ENCODE measurements around the gene EXOC3L1. TPM values are rescaled to one million over a fixed set of nuclear protein-coding genes. Genes with fewer than 3 reads are reported as not detected.

The EXOC3L1 gene
- total RNA-seq, 1 experiment from 2014 or later = 4.0 TPM

DNA sequence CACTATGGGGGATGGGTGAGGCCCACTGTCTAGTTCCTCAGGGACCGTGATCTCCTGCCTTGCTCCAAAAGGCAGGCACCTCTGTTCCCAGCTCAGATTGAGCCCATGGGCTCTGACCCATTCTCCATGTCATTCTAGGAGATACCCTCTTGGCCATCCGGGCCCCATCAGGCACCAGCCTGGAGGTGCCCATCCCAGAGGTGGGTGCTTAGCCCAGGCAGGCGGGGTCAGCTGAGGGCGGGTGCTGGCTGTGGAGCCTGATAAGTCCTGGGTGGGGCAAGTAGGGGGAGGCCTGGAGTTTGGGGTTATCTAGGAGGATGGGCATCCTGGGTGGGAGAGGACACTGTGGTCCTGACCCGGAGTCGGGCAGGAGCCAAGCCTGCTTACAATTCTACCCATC is 4.3 kb upstream of the EXOC3L1 start (continued):
- TF ChIP-seq, protein P1, sequence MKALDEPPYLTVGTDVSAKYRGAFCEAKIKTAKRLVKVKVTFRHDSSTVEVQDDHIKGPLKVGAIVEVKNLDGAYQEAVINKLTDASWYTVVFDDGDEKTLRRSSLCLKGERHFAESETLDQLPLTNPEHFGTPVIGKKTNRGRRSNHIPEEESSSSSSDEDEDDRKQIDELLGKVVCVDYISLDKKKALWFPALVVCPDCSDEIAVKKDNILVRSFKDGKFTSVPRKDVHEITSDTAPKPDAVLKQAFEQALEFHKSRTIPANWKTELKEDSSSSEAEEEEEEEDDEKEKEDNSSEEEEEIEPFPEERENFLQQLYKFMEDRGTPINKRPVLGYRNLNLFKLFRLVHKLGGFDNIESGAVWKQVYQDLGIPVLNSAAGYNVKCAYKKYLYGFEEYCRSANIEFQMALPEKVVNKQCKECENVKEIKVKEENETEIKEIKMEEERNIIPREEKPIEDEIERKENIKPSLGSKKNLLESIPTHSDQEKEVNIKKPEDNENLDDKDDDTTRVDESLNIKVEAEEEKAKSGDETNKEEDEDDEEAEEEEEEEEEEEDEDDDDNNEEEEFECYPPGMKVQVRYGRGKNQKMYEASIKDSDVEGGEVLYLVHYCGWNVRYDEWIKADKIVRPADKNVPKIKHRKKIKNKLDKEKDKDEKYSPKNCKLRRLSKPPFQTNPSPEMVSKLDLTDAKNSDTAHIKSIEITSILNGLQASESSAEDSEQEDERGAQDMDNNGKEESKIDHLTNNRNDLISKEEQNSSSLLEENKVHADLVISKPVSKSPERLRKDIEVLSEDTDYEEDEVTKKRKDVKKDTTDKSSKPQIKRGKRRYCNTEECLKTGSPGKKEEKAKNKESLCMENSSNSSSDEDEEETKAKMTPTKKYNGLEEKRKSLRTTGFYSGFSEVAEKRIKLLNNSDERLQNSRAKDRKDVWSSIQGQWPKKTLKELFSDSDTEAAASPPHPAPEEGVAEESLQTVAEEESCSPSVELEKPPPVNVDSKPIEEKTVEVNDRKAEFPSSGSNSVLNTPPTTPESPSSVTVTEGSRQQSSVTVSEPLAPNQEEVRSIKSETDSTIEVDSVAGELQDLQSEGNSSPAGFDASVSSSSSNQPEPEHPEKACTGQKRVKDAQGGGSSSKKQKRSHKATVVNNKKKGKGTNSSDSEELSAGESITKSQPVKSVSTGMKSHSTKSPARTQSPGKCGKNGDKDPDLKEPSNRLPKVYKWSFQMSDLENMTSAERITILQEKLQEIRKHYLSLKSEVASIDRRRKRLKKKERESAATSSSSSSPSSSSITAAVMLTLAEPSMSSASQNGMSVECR (CRISPR knock-in tag; IDR thresholded peaks at IDR 0.05; ENCODE audit: borderline replicate concordance) = no peak

DNA sequence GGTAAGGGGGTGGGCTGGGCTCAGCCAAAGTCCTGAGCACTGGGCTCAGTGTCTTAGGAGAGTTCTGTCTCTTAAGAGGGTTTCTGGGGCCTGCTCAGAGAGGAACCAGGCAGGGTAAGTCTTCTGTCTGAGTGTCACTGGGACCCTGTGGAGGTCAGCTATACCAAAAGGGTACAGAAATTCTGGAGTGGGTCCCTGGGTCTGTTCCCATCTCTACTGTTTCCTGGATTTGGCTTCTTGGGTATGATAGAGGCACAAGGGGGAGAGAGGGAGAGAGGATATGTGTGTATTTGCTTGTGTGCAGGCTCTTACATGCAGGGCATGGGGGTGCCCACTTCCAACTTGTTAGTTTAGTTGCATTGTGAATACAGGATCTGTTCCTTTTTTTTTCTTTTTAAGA is 3.6 kb upstream of the EXOC3L1 start:
- POLR2A ChIA-PET = no interaction called here

DNA sequence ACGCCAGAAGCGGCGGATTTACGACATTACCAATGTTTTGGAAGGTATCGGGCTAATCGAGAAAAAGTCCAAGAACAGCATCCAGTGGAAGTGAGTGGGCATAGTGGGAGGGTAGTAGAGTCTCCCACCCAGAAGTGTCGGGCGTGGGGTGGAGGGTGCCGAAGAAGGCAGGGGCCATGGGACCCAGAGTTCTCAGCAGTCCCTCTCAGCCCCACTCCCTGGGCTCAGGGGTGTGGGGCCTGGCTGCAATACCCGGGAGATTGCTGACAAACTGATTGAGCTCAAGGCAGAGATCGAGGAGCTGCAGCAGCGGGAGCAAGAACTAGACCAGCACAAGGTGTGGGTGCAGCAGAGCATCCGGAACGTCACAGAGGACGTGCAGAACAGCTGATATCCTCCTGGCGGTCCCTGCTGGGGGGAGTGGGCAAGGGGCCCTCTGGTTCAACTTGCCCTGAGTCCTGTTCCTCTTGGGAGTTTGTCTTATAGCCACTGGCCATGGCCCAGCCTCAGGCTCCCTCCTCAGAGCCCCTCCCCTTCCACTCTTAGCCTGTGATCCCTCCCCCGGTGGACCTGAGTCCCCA is 2.9 kb upstream of the EXOC3L1 start:
- ChIA-PET CTCF (interaction anchor here (0.6 to 1.5 kb wide), 7 partner anchors 18 to 280 kb away, joined by 3 to 6 read pairs (median 3); partner anchors contain the start of genes B3GNT9, CES3 and TMEM208), POLR2A (no interaction called here)
- Mint-ChIP-seq H3K27ac (peak overlapping the region; percentile 63), H3K9me3 (no peaks in the 10 kb centered on the region), H3K36me3 (peaks cover 36% of the 10 kb centered on the region), H3K4me1 (peaks cover 23% of the 10 kb centered on the region), H3K4me3 (peak overlapping the region; percentile 87), H3K27me3 (ENCODE audit: low read depth) (no peaks in the 10 kb centered on the region)
- ATAC-seq (no peak), DNase-seq (ENCODE audit: low spot score) (no peak)
- TF ChIP-seq, protein P2, sequence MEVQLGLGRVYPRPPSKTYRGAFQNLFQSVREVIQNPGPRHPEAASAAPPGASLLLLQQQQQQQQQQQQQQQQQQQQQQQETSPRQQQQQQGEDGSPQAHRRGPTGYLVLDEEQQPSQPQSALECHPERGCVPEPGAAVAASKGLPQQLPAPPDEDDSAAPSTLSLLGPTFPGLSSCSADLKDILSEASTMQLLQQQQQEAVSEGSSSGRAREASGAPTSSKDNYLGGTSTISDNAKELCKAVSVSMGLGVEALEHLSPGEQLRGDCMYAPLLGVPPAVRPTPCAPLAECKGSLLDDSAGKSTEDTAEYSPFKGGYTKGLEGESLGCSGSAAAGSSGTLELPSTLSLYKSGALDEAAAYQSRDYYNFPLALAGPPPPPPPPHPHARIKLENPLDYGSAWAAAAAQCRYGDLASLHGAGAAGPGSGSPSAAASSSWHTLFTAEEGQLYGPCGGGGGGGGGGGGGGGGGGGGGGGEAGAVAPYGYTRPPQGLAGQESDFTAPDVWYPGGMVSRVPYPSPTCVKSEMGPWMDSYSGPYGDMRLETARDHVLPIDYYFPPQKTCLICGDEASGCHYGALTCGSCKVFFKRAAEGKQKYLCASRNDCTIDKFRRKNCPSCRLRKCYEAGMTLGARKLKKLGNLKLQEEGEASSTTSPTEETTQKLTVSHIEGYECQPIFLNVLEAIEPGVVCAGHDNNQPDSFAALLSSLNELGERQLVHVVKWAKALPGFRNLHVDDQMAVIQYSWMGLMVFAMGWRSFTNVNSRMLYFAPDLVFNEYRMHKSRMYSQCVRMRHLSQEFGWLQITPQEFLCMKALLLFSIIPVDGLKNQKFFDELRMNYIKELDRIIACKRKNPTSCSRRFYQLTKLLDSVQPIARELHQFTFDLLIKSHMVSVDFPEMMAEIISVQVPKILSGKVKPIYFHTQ (CRISPR knock-in tag; IDR thresholded peaks at IDR 0.05) = no peak
- TF ChIP-seq ZNF138 (CRISPR knock-in tag; conservative IDR thresholded peaks at IDR 0.05) (no peak), SP1 (CRISPR knock-in tag; conservative IDR thresholded peaks at IDR 0.05) (no peak)
- TF ChIP-seq, protein P3, sequence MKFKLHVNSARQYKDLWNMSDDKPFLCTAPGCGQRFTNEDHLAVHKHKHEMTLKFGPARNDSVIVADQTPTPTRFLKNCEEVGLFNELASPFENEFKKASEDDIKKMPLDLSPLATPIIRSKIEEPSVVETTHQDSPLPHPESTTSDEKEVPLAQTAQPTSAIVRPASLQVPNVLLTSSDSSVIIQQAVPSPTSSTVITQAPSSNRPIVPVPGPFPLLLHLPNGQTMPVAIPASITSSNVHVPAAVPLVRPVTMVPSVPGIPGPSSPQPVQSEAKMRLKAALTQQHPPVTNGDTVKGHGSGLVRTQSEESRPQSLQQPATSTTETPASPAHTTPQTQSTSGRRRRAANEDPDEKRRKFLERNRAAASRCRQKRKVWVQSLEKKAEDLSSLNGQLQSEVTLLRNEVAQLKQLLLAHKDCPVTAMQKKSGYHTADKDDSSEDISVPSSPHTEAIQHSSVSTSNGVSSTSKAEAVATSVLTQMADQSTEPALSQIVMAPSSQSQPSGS (CRISPR knock-in tag; IDR thresholded peaks at IDR 0.05; ENCODE audit: borderline replicate concordance, low read depth) = no peak

More for the DNA sequence above, 3.6 kb upstream of the EXOC3L1 start:
- no peak overlapping the region for H3K27ac Mint-ChIP-seq
- H3K4me1 Mint-ChIP-seq = peaks cover 28% of the 10 kb centered on the region
- ATAC-seq (no peak), DNase-seq (ENCODE audit: low spot score) (no peak)
- peak overlapping the region; percentile 87 for H3K4me3 Mint-ChIP-seq
- H3K9me3 Mint-ChIP-seq = no peaks in the 10 kb centered on the region
- H3K36me3 Mint-ChIP-seq = peaks cover 36% of the 10 kb centered on the region
- CTCF ChIA-PET = interaction anchor here (1.3 to 1.5 kb wide), 2 partner anchors 34 to 42 kb away, joined by 3 to 4 read pairs; partner anchors contain the start of genes B3GNT9 and TMEM208
- TF ChIP-seq, protein P4, sequence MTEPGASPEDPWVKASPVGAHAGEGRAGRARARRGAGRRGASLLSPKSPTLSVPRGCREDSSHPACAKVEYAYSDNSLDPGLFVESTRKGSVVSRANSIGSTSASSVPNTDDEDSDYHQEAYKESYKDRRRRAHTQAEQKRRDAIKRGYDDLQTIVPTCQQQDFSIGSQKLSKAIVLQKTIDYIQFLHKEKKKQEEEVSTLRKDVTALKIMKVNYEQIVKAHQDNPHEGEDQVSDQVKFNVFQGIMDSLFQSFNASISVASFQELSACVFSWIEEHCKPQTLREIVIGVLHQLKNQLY (CRISPR knock-in tag; IDR thresholded peaks at IDR 0.05) = no peak
- TF ChIP-seq ETV6 (CRISPR knock-in tag; IDR thresholded peaks at IDR 0.05) = no peak
- TF ChIP-seq RELA (CRISPR knock-in tag; IDR thresholded peaks at IDR 0.05; ENCODE audit: borderline replicate concordance) = no peak
- no peak for TF ChIP-seq SOX15 (CRISPR knock-in tag; IDR thresholded peaks at IDR 0.05)
- no peaks in the 10 kb centered on the region for H3K27me3 Mint-ChIP-seq (ENCODE audit: low read depth)
